ENCODE data around the gene BMP8B.
"Not testable (repeated sequence)": the region's sequence is repeated elsewhere in the genome, so short reads cannot be mapped to it uniquely, and the experiment has no call there.

The BMP8B gene

GRCh38 chr1:39822146-39822545 is 33.5 kb upstream of the BMP8B start:
- ATAC-seq (ENCODE audit: low read depth) = no peak

GRCh38 chr1:39819091-39819812 is 30.6 kb upstream of the BMP8B start:
- no peak for TF ChIP-seq CTCF (IDR thresholded peaks at IDR 0.05; ENCODE audit: poor library complexity, severe bottlenecking)
- H3K4me1 ChIP-seq (ENCODE audit: insufficient read depth, poor library complexity, severe bottlenecking) = no peaks in the 10 kb centered on the region
- no peaks in the 10 kb centered on the region for H3K9me3 ChIP-seq (ENCODE audit: severe bottlenecking)
- H3K27me3 ChIP-seq (ENCODE audit: insufficient read depth, poor library complexity, severe bottlenecking) = no peaks in the 10 kb centered on the region
- H3K36me3 ChIP-seq (ENCODE audit: low read depth) = no peaks in the 10 kb centered on the region
- ATAC-seq (ENCODE audit: low read depth) = no peak
- H3K4me3 ChIP-seq (ENCODE audit: severe bottlenecking) = no peak overlapping the region
- H3K27ac ChIP-seq (ENCODE audit: poor library complexity, severe bottlenecking) = no peak overlapping the region
- no peak for DNase-seq (ENCODE audit: low spot score)

More at GRCh38 chr1:39822146-39822545, 33.5 kb upstream of the BMP8B start:
- no peak overlapping the region for H3K27ac ChIP-seq (ENCODE audit: poor library complexity, severe bottlenecking)
- H3K4me3 ChIP-seq (ENCODE audit: severe bottlenecking) = no peak overlapping the region
- DNase-seq (ENCODE audit: low spot score) = no peak
- no peak for TF ChIP-seq CTCF (IDR thresholded peaks at IDR 0.05; ENCODE audit: poor library complexity, severe bottlenecking)
- H3K36me3 ChIP-seq (ENCODE audit: low read depth) = no peaks in the 10 kb centered on the region
- H3K4me1 ChIP-seq (ENCODE audit: insufficient read depth, poor library complexity, severe bottlenecking) = no peaks in the 10 kb centered on the region
- H3K27me3 ChIP-seq (ENCODE audit: insufficient read depth, poor library complexity, severe bottlenecking) = no peaks in the 10 kb centered on the region
- no peaks in the 10 kb centered on the region for H3K9me3 ChIP-seq (ENCODE audit: severe bottlenecking)

GRCh38 chr1:39818482-39818881 is 29.8 kb upstream of the BMP8B start:
- DNase-seq (ENCODE audit: low spot score) (no peak), ATAC-seq (ENCODE audit: low read depth) (peak; percentile 24; the same call in 2 of the 3 replicates)
- no peak for TF ChIP-seq CTCF (IDR thresholded peaks at IDR 0.05; ENCODE audit: poor library complexity, severe bottlenecking)
- no peaks in the 10 kb centered on the region for H3K9me3 ChIP-seq (ENCODE audit: severe bottlenecking)
- H3K4me1 ChIP-seq (ENCODE audit: insufficient read depth, poor library complexity, severe bottlenecking) = no peaks in the 10 kb centered on the region
- H3K4me3 ChIP-seq (ENCODE audit: severe bottlenecking) = no peak overlapping the region
- no peaks in the 10 kb centered on the region for H3K27me3 ChIP-seq (ENCODE audit: insufficient read depth, poor library complexity, severe bottlenecking)
- no peaks in the 10 kb centered on the region for H3K36me3 ChIP-seq (ENCODE audit: low read depth)
- H3K27ac ChIP-seq (ENCODE audit: poor library complexity, severe bottlenecking) = no peak overlapping the region

- peak; percentile 57 for ATAC-seq (ENCODE audit: low read depth)
- H3K9me3 ChIP-seq (ENCODE audit: severe bottlenecking); H3K27ac ChIP-seq (ENCODE audit: poor library complexity, severe bottlenecking); H3K4me3 ChIP-seq (ENCODE audit: severe bottlenecking); H3K36me3 ChIP-seq (ENCODE audit: low read depth); DNase-seq (ENCODE audit: low spot score); H3K4me1 ChIP-seq (ENCODE audit: insufficient read depth, poor library complexity, severe bottlenecking); H3K27me3 ChIP-seq (ENCODE audit: insufficient read depth, poor library complexity, severe bottlenecking): not testable (repeated sequence)
- TF ChIP-seq CTCF (IDR thresholded peaks at IDR 0.05; ENCODE audit: poor library complexity, severe bottlenecking) = peak; percentile 69
Measured at GRCh38 chr1:39817091-39817932, 28.6 kb upstream of the BMP8B start.
